HepG2 (cell line): Measurements from ENCODE around the gene COL18A1. TPM values are rescaled to one million over a fixed set of nuclear protein-coding genes. Genes with fewer than 3 reads are reported as not detected.
A peak's percentile ranks its signal among the peaks of the same experiment; 100 is the strongest.

Source experiments
- CHCHD3 ChIP-seq: sonication (generic); formaldehyde crosslinking; IDR thresholded peaks from 2 replicates; pipeline ENCODE4 v1.8.0; 2022; ENCODE audit warnings: mild to moderate bottlenecking, missing genetic modification reagents, moderate library complexity
- E2F2 ChIP-seq: sonication (generic); formaldehyde crosslinking; IDR thresholded peaks from 2 replicates; pipeline ENCODE4 v1.4.0; 2020; ENCODE audit warnings: missing genetic modification reagents, borderline replicate concordance
- RXRB ChIP-seq: IDR thresholded peaks from 2 replicates; pipeline ENCODE4 v1.6.1; 2016; ENCODE audit warnings: borderline replicate concordance, missing genetic modification reagents, missing compliant biosample characterization
- SCMH1 ChIP-seq: sonication (generic); formaldehyde crosslinking; IDR thresholded peaks from 2 replicates; pipeline ENCODE4 v1.9.0; 2021; ENCODE audit warnings: missing genetic modification reagents, mild to moderate bottlenecking, borderline replicate concordance
- TOE1 ChIP-seq: sonication (generic); formaldehyde crosslinking; IDR thresholded peaks from 2 replicates; pipeline ENCODE4 v1.4.0; 2020; ENCODE audit warnings: mild to moderate bottlenecking, missing genetic modification reagents
- ZBTB38 ChIP-seq: sonication (generic); formaldehyde crosslinking; IDR thresholded peaks from 2 replicates; pipeline ENCODE4 v1.5.1; 2020; ENCODE audit warnings: mild to moderate bottlenecking, missing genetic modification reagents
- ZNF383 ChIP-seq: sonication (generic); formaldehyde crosslinking; IDR thresholded peaks from 2 replicates; pipeline ENCODE4 v1.4.0; 2020; ENCODE audit warnings: missing genetic modification reagents, mild to moderate bottlenecking, borderline replicate concordance
- ZNF501 ChIP-seq: sonication (generic); formaldehyde crosslinking; IDR thresholded peaks from 2 replicates; pipeline ENCODE4 v1.5.1; 2020; ENCODE audit warnings: mild to moderate bottlenecking, moderate library complexity, missing genetic modification reagents
- ZNF607 ChIP-seq: sonication (generic); formaldehyde crosslinking; IDR thresholded peaks from 2 replicates; pipeline ENCODE4 v1.5.1; 2020; ENCODE audit warnings: missing genetic modification reagents, mild to moderate bottlenecking, borderline replicate concordance
- polyA plus RNA-seq, 8 experiments: library from polyadenylated mRNA; depleted of rRNA in 3 of 8; stranded (reverse) in 7 of 8; unstranded in 1 of 8; fragments of >200 nt; fragmentation: Illumina TruSeq in 4 of 8; extraction: Trizol in 4 of 8; gene quantifications; 2 replicates each; pipeline versions ENCODE4 v1.2.1 to v1.2.3, GENCODE V29; 2011 to 2016; ENCODE audit warnings: low read depth in 4 of 8, missing spikeins in 1 of 8, mixed read lengths in 1 of 8; ENCODE audit not compliant: insufficient read depth in 1 of 8
- total RNA-seq, 5 experiments: library from RNA; depleted of rRNA; stranded (reverse); fragments of >200 nt; fragmentation: Illumina TruSeq; extraction: Trizol; gene quantifications; 2 replicates each; pipeline ENCODE4 v1.2.3, GENCODE V29; 2016; ENCODE audit warnings: low read depth in 1 of 5
- TF ChIP-seq, protein P1 (sequence below): sonication (generic); formaldehyde crosslinking; IDR thresholded peaks from 2 replicates; pipeline ENCODE4 v1.5.0; 2020; ENCODE audit warnings: mild to moderate bottlenecking, low read depth, missing genetic modification reagents, borderline replicate concordance
- TF ChIP-seq, protein P2 (sequence below): IDR thresholded peaks from 2 replicates; pipeline ENCODE4 v1.6.1; 2016; ENCODE audit warnings: mild to moderate bottlenecking
- TF ChIP-seq, protein P3 (sequence below): fragments of 450-650 bp; IDR thresholded peaks from 2 replicates; pipeline ENCODE4 v1.6.1; 2017; ENCODE audit warnings: mild to moderate bottlenecking
- TF ChIP-seq, protein P4 (sequence below): sonication (generic); formaldehyde crosslinking; IDR thresholded peaks from one replicate; pipeline ENCODE4 v1.5.1; 2020; ENCODE audit warnings: mild to moderate bottlenecking, missing genetic modification reagents; ENCODE audit errors: not compliant biosample characterization

COL18A1 gene
- total and polyA plus RNA-seq, 2 of the 13 experiments (the other 11 are each of a cell fraction or from before 2014, with no cell fraction given): 79.0 to 102 TPM

GRCh38 chr21:45528981-45529784 lies 124.2 kb downstream of the COL18A1 start (continued):
- TF ChIP-seq ZNF607 (CRISPR knock-in tag): peak; percentile 66
- TF ChIP-seq, protein P1, sequence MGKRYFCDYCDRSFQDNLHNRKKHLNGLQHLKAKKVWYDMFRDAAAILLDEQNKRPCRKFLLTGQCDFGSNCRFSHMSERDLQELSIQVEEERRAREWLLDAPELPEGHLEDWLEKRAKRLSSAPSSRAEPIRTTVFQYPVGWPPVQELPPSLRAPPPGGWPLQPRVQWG: no peak
- peak; percentile 69 for TF ChIP-seq ZNF501
- TF ChIP-seq, protein P2, sequence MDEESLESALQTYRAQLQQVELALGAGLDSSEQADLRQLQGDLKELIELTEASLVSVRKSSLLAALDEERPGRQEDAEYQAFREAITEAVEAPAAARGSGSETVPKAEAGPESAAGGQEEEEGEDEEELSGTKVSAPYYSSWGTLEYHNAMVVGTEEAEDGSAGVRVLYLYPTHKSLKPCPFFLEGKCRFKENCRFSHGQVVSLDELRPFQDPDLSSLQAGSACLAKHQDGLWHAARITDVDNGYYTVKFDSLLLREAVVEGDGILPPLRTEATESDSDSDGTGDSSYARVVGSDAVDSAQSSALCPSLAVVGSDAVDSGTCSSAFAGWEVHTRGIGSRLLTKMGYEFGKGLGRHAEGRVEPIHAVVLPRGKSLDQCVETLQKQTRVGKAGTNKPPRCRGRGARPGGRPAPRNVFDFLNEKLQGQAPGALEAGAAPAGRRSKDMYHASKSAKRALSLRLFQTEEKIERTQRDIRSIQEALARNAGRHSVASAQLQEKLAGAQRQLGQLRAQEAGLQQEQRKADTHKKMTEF (CRISPR knock-in tag): 0 out of 2 replicates have a peak, but pooled peaks have one; percentile 19
- peak; percentile 72 for TF ChIP-seq RXRB (CRISPR knock-in tag)
- TF ChIP-seq SCMH1 (CRISPR knock-in tag): no peak
- TF ChIP-seq ZNF383 (CRISPR knock-in tag): no peak
- TF ChIP-seq, protein P3, sequence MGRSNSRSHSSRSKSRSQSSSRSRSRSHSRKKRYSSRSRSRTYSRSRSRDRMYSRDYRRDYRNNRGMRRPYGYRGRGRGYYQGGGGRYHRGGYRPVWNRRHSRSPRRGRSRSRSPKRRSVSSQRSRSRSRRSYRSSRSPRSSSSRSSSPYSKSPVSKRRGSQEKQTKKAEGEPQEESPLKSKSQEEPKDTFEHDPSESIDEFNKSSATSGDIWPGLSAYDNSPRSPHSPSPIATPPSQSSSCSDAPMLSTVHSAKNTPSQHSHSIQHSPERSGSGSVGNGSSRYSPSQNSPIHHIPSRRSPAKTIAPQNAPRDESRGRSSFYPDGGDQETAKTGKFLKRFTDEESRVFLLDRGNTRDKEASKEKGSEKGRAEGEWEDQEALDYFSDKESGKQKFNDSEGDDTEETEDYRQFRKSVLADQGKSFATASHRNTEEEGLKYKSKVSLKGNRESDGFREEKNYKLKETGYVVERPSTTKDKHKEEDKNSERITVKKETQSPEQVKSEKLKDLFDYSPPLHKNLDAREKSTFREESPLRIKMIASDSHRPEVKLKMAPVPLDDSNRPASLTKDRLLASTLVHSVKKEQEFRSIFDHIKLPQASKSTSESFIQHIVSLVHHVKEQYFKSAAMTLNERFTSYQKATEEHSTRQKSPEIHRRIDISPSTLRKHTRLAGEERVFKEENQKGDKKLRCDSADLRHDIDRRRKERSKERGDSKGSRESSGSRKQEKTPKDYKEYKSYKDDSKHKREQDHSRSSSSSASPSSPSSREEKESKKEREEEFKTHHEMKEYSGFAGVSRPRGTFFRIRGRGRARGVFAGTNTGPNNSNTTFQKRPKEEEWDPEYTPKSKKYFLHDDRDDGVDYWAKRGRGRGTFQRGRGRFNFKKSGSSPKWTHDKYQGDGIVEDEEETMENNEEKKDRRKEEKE: no peak
- TF ChIP-seq, protein P4, sequence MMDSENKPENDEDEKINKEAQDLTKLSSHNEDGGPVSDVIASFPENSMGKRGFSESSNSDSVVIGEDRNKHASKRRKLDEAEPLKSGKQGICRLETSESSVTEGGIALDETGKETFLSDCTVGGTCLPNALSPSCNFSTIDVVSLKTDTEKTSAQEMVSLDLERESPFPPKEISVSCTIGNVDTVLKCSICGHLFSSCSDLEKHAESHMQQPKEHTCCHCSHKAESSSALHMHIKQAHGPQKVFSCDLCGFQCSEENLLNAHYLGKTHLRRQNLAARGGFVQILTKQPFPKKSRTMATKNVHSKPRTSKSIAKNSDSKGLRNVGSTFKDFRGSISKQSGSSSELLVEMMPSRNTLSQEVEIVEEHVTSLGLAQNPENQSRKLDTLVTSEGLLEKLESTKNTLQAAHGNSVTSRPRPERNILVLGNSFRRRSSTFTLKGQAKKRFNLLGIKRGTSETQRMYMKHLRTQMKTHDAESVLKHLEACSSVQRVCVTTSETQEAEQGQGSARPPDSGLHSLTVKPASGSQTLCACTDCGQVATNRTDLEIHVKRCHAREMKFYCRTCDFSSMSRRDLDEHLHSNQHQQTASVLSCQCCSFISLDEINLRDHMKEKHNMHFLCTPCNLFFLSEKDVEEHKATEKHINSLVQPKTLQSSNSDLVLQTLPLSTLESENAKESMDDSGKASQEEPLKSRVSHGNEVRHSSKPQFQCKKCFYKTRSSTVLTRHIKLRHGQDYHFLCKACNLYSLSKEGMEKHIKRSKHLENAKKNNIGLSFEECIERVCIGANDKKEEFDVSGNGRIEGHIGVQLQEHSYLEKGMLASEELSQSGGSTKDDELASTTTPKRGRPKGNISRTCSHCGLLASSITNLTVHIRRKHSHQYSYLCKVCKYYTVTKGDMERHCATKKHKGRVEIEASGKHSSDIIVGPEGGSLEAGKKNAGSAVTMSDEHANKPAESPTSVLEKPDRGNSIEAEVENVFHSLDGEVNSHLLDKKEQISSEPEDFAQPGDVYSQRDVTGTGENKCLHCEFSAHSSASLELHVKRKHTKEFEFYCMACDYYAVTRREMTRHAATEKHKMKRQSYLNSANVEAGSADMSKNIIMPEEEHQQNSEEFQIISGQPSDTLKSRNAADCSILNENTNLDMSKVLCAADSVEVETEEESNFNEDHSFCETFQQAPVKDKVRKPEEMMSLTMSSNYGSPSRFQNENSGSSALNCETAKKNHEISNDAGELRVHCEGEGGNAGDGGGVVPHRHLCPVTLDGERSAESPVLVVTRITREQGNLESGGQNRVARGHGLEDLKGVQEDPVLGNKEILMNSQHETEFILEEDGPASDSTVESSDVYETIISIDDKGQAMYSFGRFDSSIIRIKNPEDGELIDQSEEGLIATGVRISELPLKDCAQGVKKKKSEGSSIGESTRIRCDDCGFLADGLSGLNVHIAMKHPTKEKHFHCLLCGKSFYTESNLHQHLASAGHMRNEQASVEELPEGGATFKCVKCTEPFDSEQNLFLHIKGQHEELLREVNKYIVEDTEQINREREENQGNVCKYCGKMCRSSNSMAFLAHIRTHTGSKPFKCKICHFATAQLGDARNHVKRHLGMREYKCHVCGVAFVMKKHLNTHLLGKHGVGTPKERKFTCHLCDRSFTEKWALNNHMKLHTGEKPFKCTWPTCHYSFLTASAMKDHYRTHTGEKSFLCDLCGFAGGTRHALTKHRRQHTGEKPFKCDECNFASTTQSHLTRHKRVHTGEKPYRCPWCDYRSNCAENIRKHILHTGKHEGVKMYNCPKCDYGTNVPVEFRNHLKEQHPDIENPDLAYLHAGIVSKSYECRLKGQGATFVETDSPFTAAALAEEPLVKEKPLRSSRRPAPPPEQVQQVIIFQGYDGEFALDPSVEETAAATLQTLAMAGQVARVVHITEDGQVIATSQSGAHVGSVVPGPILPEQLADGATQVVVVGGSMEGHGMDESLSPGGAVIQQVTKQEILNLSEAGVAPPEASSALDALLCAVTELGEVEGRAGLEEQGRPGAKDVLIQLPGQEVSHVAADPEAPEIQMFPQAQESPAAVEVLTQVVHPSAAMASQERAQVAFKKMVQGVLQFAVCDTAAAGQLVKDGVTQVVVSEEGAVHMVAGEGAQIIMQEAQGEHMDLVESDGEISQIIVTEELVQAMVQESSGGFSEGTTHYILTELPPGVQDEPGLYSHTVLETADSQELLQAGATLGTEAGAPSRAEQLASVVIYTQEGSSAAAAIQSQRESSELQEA (CRISPR knock-in tag): no peak
- no peak for TF ChIP-seq CHCHD3 (CRISPR knock-in tag)
- TF ChIP-seq ZBTB38: peak; percentile 89
- no peak for TF ChIP-seq E2F2 (CRISPR knock-in tag)
- TF ChIP-seq TOE1 (CRISPR knock-in tag): no peak
